K562 (cell line): ENCODE data around the gene ZNHIT2. TPM values are rescaled to one million over a fixed set of nuclear protein-coding genes. Genes with fewer than 3 reads are reported as not detected.

ENCODE experiments used
- CREB1 ChIP-seq, 2 experiments: sonication (generic) in 1 of 2; formaldehyde crosslinking in 1 of 2; IDR thresholded peaks; 2 replicates each; pipeline versions ENCODE4 v1.6.1 to v1.8.0; 2012 to 2022; ENCODE audit warnings: inconsistent platforms in 1 of 2, mild to moderate bottlenecking in 1 of 2, missing genetic modification reagents in 1 of 2, moderate library complexity in 1 of 2
- E2F8 ChIP-seq: fragments of 450-650 bp; IDR thresholded peaks from 2 replicates; pipeline ENCODE4 v1.7.1; 2018; ENCODE audit warnings: mild to moderate bottlenecking, low read depth; ENCODE audit not compliant: partially characterized antibody
- MAFG ChIP-seq: fragments of 450-650 bp; conservative IDR thresholded peaks from 2 replicates; pipeline ENCODE4 v1.6.1; 2016; ENCODE audit warnings: missing genetic modification characterization, missing compliant biosample characterization
- MTA1 ChIP-seq: fragments of 450-650 bp; IDR thresholded peaks from 2 replicates; pipeline ENCODE4 v1.6.1; 2017; ENCODE audit warnings: borderline replicate concordance
- SMAD2 ChIP-seq: fragments of 150-350 bp; IDR thresholded peaks from 2 replicates; pipeline ENCODE4 v1.6.1; 2014; ENCODE audit warnings: low read depth, mild to moderate bottlenecking, low read length
- TBL1XR1 ChIP-seq, 2 experiments: IDR thresholded peaks; 2 replicates each; pipeline ENCODE4 v1.6.1; 2012; ENCODE audit warnings: improper control_type of control experiment in 2 of 2, low read length in 2 of 2, mild to moderate bottlenecking in 1 of 2
- ZBTB11 ChIP-seq, 3 experiments: fragments of 200-800 bp in 1 of 3; fragments of 250-450 bp in 1 of 3; fragments of 450-650 bp in 1 of 3; sonication (Bioruptor Pico) in 1 of 3; sonication (Bioruptor generic) in 1 of 3; formaldehyde crosslinking in 1 of 3; IDR thresholded peaks; 2 replicates each; pipeline versions ENCODE4 v1.6.1 to v1.8.0; 2016 to 2022; ENCODE audit warnings: mild to moderate bottlenecking in 2 of 3, missing genetic modification characterization in 2 of 3, missing compliant biosample characterization in 1 of 3, moderate library complexity in 1 of 3
- ZNF282 ChIP-seq: sonication (generic); formaldehyde crosslinking; IDR thresholded peaks from 2 replicates; pipeline ENCODE4 v1.8.1; 2023; ENCODE audit warnings: missing genetic modification reagents
- polyA plus RNA-seq, 8 experiments: library from polyadenylated mRNA; depleted of rRNA in 4 of 8; stranded (reverse) in 5 of 8; unstranded in 3 of 8; fragments of >200 nt; fragmentation: Nextera tagmentation in 2 of 8; fragmentation: Illumina TruSeq in 1 of 8; extraction: Ambion mirVana in 2 of 8; extraction: Trizol in 1 of 8; gene quantifications; 2 replicates each; pipeline versions ENCODE4 v1.2.1 to v1.2.3, GENCODE V29; 2011 to 2014; ENCODE audit warnings: inconsistent platforms in 1 of 8, missing spikeins in 1 of 8
- total RNA-seq, 7 experiments: library from RNA; depleted of rRNA in 6 of 7; stranded (reverse); fragments of >200 nt in 6 of 7; fragmentation: Illumina TruSeq in 2 of 7; extraction: Trizol in 2 of 7; gene quantifications; 2 replicates each; pipeline versions ENCODE4 v1.2.1 to v1.2.3, GENCODE V29; 2011 to 2021; ENCODE audit warnings: low replicate concordance in 1 of 7
- TF ChIP-seq, protein P1 (sequence below): fragments of 450-650 bp; IDR thresholded peaks from 2 replicates; pipeline ENCODE4 v1.6.1; 2016; ENCODE audit warnings: low read depth
- TF ChIP-seq, protein P2 (sequence below): fragments of 250-450 bp; sonication (Bioruptor Pico); IDR thresholded peaks from 2 replicates; pipeline ENCODE4 v1.4.0; 2020

The ZNHIT2 gene
- total and polyA plus RNA-seq, 9 of the 15 experiments (the other 6 are each of a cell fraction or from before 2014, with no cell fraction given): 0.08 to 39.0 (median 2.5) TPM

- TF ChIP-seq ZBTB11 (CRISPR knock-in tag; IDR thresholded peaks at IDR 0.05) (peak; percentile 74 to 96 (median 87); a peak in 5 of 6 replicates), MTA1 (peak; percentile 99), SMAD2 (no peak), TBL1XR1 (IDR thresholded peaks at IDR 0.05; ENCODE audit: low read length in 2 of 2) (peak in 1 of 2 experiments; percentile 79; a peak in 2 of 4 replicates), ZNF282 (CRISPR knock-in tag) (no peak), CREB1 (IDR thresholded peaks at IDR 0.05) (peak; percentile 99), CREB1 (CRISPR knock-in tag; IDR thresholded peaks at IDR 0.05) (peak; percentile 99), E2F8 (peak; percentile 98), MAFG (tag) (no peak)
- TF ChIP-seq, protein P1, sequence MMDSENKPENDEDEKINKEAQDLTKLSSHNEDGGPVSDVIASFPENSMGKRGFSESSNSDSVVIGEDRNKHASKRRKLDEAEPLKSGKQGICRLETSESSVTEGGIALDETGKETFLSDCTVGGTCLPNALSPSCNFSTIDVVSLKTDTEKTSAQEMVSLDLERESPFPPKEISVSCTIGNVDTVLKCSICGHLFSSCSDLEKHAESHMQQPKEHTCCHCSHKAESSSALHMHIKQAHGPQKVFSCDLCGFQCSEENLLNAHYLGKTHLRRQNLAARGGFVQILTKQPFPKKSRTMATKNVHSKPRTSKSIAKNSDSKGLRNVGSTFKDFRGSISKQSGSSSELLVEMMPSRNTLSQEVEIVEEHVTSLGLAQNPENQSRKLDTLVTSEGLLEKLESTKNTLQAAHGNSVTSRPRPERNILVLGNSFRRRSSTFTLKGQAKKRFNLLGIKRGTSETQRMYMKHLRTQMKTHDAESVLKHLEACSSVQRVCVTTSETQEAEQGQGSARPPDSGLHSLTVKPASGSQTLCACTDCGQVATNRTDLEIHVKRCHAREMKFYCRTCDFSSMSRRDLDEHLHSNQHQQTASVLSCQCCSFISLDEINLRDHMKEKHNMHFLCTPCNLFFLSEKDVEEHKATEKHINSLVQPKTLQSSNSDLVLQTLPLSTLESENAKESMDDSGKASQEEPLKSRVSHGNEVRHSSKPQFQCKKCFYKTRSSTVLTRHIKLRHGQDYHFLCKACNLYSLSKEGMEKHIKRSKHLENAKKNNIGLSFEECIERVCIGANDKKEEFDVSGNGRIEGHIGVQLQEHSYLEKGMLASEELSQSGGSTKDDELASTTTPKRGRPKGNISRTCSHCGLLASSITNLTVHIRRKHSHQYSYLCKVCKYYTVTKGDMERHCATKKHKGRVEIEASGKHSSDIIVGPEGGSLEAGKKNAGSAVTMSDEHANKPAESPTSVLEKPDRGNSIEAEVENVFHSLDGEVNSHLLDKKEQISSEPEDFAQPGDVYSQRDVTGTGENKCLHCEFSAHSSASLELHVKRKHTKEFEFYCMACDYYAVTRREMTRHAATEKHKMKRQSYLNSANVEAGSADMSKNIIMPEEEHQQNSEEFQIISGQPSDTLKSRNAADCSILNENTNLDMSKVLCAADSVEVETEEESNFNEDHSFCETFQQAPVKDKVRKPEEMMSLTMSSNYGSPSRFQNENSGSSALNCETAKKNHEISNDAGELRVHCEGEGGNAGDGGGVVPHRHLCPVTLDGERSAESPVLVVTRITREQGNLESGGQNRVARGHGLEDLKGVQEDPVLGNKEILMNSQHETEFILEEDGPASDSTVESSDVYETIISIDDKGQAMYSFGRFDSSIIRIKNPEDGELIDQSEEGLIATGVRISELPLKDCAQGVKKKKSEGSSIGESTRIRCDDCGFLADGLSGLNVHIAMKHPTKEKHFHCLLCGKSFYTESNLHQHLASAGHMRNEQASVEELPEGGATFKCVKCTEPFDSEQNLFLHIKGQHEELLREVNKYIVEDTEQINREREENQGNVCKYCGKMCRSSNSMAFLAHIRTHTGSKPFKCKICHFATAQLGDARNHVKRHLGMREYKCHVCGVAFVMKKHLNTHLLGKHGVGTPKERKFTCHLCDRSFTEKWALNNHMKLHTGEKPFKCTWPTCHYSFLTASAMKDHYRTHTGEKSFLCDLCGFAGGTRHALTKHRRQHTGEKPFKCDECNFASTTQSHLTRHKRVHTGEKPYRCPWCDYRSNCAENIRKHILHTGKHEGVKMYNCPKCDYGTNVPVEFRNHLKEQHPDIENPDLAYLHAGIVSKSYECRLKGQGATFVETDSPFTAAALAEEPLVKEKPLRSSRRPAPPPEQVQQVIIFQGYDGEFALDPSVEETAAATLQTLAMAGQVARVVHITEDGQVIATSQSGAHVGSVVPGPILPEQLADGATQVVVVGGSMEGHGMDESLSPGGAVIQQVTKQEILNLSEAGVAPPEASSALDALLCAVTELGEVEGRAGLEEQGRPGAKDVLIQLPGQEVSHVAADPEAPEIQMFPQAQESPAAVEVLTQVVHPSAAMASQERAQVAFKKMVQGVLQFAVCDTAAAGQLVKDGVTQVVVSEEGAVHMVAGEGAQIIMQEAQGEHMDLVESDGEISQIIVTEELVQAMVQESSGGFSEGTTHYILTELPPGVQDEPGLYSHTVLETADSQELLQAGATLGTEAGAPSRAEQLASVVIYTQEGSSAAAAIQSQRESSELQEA: no peak
- TF ChIP-seq, protein P2, sequence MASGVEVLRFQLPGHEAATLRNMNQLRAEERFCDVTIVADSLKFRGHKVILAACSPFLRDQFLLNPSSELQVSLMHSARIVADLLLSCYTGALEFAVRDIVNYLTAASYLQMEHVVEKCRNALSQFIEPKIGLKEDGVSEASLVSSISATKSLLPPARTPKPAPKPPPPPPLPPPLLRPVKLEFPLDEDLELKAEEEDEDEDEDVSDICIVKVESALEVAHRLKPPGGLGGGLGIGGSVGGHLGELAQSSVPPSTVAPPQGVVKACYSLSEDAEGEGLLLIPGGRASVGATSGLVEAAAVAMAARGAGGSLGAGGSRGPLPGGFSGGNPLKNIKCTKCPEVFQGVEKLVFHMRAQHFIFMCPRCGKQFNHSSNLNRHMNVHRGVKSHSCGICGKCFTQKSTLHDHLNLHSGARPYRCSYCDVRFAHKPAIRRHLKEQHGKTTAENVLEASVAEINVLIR: peak; percentile 99
These were observed 33.5 kb downstream of the ZNHIT2 start, which contains the start of the genes CDCA5 and ZFPL1 (continued) for GRCh38 chr11:65083834-65084597.
